Measurements from ENCODE around the gene CELSR2.
A peak's percentile ranks its signal among the peaks of the same experiment; 100 is the strongest.

The CELSR2 gene

DNA sequence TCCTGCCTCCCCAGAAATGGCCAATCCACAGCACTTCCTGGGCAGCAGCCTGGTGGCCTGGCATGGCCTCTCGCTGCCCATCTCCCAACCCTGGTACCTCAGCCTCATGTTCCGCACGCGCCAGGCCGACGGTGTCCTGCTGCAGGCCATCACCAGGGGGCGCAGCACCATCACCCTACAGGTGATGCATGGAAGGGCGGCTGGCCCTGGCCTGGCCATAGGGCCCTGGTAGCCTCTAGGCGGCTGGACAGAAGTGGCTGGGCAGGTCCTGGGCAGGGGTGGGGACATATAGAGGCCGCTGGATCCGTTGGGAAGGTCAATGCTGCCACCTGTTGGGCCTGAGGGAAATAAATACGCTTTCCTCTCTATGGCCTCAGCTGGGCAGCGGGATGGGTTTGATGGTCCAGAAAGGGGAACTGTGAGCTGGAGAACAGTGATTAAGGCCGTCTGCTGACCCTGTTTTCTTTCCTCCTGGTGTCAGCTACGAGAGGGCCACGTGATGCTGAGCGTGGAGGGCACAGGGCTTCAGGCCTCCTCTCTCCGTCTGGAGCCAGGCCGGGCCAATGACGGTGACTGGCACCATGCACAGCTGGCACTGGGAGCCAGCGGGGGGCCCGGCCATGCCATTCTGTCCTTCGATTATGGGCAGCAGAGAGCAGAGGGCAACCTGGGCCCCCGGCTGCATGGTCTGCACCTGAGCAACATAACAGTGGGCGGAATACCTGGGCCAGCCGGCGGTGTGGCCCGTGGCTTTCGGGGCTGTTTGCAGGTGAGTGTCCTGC is 14.4 kb downstream of the CELSR2 start:
- peak; percentile 34 to 65 for DNase-seq (ENCODE audit: low read depth in 2 of 2)

DNA sequence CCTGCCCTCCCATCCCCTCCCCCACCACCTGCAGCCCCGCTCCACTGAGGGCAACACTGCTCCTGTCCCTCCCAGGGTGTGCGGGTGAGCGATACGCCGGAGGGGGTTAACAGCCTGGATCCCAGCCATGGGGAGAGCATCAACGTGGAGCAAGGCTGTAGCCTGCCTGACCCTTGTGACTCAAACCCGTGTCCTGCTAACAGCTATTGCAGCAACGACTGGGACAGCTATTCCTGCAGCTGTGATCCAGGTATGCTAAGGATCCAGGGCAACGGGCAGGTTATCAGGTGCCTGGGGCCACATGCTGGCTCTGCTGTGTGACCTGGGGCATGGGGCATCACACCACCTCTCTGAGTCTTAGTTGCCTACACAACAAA is 15.0 kb downstream of the CELSR2 start:
- DNase-seq (ENCODE audit: low read depth in 2 of 2), result no peak

DNA sequence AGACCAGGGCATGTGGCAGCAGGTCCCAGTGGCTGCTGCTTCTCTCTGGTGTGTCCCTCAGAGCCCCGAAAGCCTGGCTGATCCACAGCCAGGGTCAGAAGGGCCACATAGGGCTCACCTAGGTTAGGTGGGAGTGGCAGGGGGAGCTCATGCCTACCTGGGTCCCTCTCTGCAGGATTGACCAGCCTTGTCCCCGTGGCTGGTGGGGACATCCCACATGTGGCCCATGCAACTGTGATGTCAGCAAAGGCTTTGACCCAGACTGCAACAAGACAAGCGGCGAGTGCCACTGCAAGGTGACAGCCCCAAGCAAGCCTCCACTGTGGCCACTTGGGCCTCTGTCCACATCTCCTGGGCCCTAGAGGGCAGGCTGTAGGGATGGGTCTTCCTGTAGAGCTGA is 15.7 kb downstream of the CELSR2 start:
- no peak for DNase-seq (ENCODE audit: low read depth in 2 of 2)

DNA sequence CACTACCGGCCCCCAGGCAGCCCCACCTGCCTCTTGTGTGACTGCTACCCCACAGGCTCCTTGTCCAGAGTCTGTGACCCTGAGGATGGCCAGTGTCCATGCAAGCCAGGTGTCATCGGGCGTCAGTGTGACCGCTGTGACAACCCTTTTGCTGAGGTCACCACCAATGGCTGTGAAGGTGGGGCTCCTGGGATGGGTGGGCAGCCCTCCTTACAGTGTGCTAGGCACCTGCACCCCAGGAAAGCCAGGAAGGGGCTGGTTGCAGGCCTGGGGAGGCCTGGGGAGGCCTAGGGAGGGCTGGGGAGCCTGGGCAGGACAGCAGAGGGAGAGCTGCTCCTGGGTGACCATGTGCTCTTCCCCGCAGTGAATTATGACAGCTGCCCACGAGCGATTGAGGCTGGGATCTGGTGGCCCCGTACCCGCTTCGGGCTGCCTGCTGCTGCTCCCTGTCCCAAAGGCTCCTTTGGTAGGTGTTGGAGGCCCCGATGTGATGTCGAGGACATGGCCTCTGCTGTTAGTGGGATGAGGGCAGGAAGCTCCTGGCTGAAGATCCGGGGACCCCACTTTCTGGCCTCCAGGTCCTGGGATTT is 16.5 kb downstream of the CELSR2 start:
- no peak for DNase-seq (ENCODE audit: low read depth in 2 of 2)

DNA sequence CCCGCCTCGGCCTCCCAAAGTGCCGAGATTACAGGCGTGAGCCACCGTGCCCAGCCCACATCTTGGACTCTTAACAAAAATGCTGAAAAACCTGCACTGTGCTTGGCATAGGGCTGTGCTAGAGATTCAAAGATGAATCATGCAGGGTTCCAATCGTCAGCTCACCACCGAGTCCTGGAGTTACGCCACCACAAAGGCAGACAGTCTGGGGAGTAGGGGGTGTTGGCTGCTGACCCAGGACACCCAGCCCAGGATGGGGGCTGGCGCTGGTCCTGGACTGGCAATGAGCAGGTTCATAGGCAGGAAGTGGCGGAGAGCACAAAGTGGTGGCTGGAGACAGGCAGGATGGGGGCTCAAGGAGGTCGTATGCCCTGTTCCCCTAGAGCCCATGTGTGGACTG is 17.6 kb downstream of the CELSR2 start:
- DNase-seq (ENCODE audit: low read depth in 2 of 2), result no peak

DNA sequence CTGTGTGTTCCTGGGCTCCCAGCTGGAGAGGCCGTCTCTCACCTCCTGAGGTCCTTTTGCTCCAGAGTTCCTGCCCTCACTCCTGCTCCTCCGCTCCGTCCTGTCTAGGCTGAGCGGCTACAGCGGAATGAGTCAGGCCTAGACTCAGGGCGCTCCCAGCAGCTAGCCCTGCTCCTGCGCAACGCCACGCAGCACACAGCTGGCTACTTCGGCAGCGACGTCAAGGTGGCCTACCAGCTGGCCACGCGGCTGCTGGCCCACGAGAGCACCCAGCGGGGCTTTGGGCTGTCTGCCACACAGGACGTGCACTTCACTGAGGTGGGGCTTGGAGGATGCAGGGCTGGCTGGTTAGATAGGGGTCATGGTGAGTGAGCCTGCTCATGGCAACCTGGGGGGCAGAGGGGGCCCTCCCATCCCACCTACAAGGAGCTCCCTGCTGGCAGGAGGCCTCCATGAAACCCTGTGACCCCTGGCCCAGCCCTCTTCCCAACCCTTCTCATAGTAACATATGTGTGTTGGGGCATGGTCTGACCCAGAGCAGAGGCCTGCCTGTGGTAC is 18.5 kb downstream of the CELSR2 start:
- no peak for DNase-seq (ENCODE audit: low read depth in 2 of 2)

DNA sequence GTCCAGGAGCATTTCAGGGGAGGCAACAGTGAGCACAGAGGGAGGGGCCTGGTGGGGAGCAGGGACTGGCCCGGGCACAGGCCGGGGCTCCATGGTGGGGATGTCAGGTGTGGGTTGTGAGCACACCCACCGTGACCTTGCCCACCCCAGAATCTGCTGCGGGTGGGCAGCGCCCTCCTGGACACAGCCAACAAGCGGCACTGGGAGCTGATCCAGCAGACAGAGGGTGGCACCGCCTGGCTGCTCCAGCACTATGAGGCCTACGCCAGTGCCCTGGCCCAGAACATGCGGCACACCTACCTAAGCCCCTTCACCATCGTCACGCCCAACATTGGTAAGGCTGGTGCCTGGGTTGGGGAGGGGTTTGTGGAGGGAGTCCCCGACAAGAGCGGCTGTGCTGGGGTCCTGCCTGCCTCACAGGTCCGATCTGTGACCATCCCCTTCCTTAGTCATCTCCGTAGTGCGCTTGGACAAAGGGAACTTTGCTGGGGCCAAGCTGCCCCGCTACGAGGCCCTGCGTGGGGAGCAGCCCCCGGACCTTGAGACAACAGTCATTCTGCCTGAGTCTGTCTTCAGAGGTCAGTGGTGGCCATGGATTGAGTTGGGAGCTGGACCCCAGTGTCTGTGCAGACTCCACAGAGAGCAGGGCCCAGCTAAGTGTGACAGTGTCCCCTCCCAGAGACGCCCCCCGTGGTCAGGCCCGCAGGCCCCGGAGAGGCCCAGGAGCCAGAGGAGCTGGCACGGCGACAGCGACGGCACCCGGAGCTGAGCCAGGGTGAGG is 19.3 kb downstream of the CELSR2 start:
- no peak for DNase-seq (ENCODE audit: low read depth in 2 of 2)

DNA sequence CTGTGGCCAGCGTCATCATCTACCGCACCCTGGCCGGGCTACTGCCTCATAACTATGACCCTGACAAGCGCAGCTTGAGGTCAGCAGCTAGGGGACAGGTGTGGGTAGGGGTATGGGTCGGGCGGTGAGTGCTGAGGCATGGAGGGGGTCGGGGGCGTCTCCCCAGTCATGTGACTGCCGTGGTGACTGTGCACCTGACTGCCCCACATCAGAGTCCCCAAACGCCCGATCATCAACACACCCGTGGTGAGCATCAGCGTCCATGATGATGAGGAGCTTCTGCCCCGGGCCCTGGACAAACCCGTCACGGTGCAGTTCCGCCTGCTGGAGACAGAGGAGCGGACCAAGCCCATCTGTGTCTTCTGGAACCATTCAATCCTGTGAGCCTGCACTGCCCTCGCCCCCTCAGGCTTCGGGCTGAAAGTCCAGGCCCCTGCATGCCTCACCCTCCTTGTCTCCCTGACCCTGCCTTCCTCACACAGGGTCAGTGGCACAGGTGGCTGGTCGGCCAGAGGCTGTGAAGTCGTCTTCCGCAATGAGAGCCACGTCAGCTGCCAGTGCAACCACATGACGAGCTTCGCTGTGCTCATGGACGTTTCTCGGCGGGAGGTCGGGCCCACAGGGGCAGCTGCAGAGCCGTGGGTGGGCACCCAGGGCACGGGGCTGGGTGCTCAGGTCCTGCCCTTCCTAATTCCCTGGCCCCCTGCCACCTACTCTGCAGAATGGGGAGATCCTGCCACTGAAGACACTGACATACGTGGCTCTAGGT is 20.1 kb downstream of the CELSR2 start:
- DNase-seq (ENCODE audit: low read depth in 2 of 2), result no peak

DNA sequence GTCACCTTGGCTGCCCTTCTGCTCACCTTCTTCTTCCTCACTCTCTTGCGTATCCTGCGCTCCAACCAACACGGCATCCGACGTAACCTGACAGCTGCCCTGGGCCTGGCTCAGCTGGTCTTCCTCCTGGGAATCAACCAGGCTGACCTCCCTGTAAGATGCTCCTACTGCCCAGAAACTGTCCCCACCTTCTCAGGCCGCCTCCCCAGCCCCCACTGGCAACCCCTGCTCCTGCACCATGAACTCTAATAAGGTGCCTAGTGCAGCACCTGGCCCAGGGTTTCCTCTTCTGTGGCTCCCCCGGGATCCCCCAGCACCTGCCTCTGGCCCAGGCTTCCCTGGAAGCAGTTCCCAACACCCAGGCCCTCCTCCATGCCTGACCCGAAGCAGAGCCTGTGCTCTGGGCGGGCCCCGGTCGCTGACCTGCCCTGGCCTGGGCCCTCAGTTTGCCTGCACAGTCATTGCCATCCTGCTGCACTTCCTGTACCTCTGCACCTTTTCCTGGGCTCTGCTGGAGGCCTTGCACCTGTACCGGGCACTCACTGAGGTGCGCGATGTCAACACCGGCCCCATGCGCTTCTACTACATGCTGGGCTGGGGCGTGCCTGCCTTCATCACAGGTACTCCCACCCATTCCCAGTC is 20.8 kb downstream of the CELSR2 start:
- no peak for DNase-seq (ENCODE audit: low read depth in 2 of 2)

DNA sequence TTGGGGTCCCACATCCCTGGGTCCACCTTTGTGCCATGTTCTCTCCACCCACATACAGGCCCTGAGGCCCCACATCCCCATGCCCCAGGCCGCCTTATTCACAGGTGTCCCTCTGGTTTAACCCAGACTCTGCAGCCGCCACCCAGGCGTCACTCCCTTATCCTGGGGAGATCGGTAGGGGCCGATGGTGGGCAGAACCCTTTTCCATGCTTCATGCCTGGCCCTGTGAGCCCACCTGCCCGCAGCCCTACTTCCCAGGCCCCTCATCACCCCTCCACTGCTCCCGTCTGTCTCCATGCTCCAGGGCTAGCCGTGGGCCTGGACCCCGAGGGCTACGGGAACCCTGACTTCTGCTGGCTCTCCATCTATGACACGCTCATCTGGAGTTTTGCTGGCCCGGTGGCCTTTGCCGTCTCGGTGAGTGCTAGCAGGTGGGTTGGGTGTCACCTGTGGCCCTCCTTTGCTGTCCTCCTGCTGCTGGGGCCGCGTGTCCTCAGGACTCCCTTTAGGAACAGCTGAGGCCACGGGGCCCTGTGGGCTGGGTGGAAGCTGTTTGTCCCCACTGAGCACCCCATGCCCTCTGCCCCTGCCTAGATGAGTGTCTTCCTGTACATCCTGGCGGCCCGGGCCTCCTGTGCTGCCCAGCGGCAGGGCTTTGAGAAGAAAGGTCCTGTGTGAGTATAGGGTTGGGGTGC is 21.4 kb downstream of the CELSR2 start:
- DNase-seq (ENCODE audit: low read depth in 2 of 2), result no peak

DNA sequence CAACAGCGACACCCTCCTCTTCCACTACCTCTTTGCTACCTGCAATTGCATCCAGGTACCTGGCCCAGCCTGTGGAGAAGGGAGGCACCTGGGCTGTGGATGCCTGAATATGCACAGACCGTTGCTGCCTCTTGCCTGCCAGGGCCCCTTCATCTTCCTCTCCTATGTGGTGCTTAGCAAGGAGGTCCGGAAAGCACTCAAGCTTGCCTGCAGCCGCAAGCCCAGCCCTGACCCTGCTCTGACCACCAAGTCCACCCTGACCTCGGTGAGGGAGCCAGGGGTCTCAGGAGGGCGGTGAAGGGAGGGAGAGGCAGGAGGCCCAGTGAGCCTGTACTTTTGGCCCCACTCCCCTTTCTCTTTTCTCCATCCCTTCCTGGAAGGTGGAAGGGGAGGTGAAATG is 22.1 kb downstream of the CELSR2 start:
- no peak for DNase-seq (ENCODE audit: low read depth in 2 of 2)

DNA sequence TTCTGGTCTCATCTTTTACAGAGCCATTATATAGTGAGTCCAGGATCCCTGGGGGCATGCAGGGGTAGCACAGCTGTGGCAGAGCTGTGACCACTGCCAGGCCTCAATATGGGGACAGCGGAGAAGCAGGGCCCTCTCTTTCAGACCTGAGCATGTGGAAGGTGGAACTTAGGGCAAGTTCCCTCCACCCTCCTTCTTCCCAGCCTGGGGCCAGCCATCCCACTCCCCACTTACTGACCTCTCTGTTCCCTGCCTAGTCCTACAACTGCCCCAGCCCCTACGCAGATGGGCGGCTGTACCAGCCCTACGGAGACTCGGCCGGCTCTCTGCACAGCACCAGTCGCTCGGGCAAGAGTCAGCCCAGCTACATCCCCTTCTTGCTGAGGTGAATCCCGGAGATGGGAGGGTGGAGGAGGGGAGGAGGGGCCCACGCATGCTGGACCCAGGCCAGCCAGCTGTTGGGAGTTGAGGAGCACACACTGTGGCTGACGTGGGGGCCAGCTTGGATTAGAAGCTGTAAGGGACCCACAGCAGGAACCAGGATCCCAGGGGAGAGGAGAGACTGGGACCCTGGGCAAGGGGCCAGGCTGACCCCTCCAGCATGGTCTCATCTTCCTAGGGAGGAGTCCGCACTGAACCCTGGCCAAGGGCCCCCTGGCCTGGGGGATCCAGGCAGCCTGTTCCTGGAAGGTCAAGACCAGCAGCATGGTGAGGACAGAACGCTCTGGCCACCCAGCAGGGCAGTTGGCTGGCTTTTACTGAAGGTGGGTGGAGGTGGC is 22.9 kb downstream of the CELSR2 start:
- no peak for DNase-seq (ENCODE audit: low read depth in 2 of 2)

DNA sequence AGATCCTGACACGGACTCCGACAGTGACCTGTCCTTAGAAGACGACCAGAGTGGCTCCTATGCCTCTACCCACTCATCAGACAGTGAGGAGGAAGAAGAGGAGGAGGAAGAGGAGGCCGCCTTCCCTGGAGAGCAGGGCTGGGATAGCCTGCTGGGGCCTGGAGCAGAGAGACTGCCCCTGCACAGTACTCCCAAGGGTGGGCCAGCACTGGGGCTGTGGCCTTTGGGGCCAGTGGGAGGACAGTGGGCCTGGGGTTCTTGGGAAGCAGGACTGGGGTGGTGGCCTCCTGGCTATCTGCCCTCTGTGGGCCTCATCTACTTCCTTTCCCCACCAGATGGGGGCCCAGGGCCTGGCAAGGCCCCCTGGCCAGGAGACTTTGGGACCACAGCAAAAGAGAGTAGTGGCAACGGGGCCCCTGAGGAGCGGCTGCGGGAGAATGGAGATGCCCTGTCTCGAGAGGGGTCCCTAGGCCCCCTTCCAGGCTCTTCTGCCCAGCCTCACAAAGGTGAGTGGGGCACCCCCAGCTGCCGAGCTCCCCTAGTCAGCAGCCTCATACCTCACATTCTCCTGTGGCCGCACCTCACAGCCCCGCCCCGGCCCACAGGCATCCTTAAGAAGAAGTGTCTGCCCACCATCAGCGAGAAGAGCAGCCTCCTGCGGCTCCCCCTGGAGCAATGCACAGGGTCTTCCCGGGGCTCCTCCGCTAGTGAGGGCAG is 23.6 kb downstream of the CELSR2 start:
- no peak for DNase-seq (ENCODE audit: low read depth in 2 of 2)

DNA sequence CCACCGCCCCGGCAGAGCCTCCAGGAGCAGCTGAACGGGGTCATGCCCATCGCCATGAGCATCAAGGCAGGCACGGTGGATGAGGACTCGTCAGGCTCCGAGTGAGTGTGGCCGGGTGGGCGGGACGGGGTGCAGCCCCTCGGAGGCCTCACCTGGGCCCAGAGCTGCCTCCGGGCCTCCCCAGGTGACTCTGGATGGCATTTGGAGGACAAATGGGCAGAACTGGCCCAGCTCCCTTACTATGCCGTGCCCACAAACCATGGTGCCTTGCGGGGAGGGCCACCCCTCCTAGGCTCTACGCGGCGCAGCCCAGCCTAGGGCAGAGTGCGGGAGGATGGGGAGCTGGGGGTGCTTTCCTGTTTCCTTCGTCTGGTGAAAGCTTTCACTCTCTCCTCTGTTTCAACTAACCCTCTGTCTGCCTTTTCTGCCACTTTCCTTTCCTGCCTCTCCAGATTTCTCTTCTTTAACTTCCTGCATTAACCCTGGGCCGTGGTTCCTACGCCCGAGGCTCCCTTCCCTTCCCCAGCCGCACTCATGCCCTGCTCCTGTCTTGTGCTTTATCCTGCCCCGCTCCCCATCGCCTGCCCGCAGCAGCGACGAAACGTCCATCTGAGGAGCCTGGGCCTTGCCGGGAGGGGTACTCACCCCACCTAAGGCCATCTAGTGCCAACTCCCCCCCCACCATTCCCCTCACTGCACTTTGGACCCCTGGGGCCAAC is 24.4 kb downstream of the CELSR2 start:
- DNase-seq (ENCODE audit: low read depth in 2 of 2), result no peak

DNA sequence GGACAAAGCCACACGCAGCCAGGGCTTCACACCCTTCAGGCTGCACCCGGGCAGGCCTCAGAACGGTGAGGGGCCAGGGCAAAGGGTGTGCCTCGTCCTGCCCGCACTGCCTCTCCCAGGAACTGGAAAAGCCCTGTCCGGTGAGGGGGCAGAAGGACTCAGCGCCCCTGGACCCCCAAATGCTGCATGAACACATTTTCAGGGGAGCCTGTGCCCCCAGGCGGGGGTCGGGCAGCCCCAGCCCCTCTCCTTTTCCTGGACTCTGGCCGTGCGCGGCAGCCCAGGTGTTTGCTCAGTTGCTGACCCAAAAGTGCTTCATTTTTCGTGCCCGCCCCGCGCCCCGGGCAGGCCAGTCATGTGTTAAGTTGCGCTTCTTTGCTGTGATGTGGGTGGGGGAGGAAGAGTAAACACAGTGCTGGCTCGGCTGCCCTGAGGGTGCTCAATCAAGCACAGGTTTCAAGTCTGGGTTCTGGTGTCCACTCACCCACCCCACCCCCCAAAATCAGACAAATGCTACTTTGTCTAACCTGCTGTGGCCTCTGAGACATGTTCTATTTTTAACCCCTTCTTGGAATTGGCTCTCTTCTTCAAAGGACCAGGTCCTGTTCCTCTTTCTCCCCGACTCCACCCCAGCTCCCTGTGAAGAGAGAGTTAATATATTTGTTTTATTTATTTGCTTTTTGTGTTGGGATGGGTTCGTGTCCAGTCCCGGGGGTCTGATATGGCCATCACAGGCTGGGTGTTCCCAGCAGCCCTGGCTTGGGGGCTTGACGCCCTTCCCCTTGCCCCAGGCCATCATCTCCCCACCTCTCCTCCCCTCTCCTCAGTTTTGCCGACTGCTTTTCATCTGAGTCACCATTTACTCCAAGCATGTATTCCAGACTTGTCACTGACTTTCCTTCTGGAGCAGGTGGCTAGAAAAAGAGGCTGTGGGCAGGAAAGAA is 25.5 kb downstream of the CELSR2 start:
- no peak for DNase-seq (ENCODE audit: low read depth in 2 of 2)

DNA sequence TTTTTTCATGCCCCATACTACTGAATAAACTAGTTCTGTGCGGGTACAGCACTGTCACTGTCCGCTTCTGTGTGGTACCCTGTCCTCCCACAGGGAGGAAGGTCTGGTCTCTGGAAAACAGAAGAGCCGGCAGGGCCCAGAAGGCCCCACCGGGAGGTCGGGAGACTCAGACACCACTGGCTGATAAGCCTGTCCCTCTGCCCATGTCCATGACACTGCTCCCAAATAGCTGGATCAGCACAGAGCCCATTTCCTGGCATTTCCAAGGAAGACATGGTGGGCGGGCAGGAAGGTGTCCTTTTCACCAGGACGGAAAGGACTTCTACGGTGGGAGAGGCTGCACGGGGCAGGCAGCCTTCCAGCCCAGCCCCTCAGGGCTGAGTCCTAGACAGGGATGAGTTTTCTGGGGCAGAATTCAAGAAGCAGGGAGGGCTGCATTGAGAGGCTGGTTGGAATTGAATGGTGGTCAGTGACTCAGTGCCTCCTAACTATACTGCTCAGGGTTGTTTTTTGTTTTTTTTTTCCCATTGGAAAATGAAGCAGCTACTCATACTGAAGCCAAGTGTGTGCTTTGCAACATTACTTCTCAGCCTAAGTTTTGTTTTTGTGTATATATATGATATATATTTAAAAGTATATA is 26.5 kb downstream of the CELSR2 start:
- no peak for DNase-seq (ENCODE audit: low read depth in 2 of 2)

All from stimulated activated CD8-positive, alpha-beta memory T cell treated with anti-CD3 and anti-CD28 coated beads, Interleukin-7, amount 100 ng/mL, for 1 hour (primary cell).